Measurements from ENCODE around the gene DISC1. TPM values are rescaled to one million over a fixed set of nuclear protein-coding genes. Genes with fewer than 3 reads are reported as not detected.

The DISC1 gene
- total and polyA plus RNA-seq, 2 experiments from 2014 or later, result 0.43 to 1.2 TPM

DNA sequence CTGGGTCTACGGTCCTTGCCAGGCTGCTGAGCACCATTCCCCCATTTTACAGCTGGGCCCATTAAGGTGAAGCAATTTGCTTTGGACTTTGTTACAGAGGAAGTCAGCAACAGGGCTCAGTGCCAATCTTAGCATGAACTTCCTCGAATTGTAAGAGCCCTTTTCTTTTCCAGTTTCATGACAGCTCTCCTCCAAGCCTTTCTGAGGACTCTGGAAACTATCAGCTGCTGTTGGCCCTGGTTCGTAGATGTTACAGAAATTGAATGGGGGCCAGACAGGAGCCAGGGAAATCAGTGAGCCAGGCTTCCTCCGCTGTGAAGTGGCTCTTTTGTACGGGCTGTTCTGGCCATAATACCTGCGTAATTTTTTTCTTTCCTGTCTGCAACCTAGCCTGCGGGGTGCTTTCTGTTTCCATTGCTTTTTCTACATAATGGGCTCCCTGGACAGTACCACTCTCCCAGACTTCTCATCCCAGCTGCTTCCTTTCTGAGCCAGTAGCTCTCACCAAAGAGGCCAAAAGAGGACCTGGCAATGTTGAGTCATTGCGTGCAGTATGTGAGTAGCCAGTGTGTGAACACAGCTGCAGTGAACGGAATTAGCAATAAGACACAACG lies 386.3 kb downstream of the DISC1 start:
- no peak overlapping the region for H3K27ac ChIP-seq

DNA sequence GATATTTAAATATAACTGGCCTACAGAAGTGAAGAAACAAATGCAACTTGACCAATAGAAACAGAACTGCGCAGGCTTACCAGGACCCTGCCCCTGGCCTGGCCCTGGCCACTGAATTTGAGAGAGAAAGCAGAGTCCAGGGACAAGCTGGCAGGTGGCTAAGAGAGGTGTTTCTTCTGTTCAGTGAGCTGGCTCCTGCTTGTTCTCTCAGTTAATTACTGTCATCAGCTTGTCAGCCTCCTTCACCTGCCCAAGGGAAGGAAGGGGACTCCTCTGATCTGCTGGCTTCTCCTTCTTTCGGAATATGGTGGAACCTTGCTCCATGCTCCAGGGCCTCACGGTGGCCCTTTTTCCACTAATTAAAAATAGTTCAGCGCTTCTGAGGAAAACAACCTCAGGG lies 388.4 kb downstream of the DISC1 start:
- no peak overlapping the region for H3K4me3 ChIP-seq
- no peak overlapping the region for H3K27ac ChIP-seq
- H3F3A ChIP-seq (ENCODE audit: insufficient read depth), result no peaks in the 10 kb centered on the region
- WGBS, 2 experiments (ENCODE audit: low coverage in 1 of 2, low lambda C conversion rate in 2 of 2, missing lambda C conversion rate in 2 of 2), result 83 to 85% methylated on average over 4 of the region's 4 CpGs
- no peaks in the 10 kb centered on the region for H3K9me3 ChIP-seq (ENCODE audit: low read depth)
- DNase-seq, result no peak
- H3K9me2 ChIP-seq (ENCODE audit: insufficient read depth), result no peaks in the 10 kb centered on the region
- H3K27me3 ChIP-seq (replicated peaks; ENCODE audit: insufficient read depth), result no peaks in the 10 kb centered on the region
- no peaks in the 10 kb centered on the region for H3K36me3 ChIP-seq (ENCODE audit: low read depth)
- H3K4me2 ChIP-seq (ENCODE audit: unreplicated experiment), result no peak overlapping the region
- no peak overlapping the region for H3K9ac ChIP-seq
- TF ChIP-seq EZH2phosphoT487 (IDR thresholded peaks at IDR 0.05; ENCODE audit: insufficient read depth, low read depth) (no peak), EZH2 (IDR thresholded peaks at IDR 0.05; ENCODE audit: insufficient read depth, poor library complexity, severe bottlenecking) (no peak)
- in situ Hi-C loops (cut with MboI), result no loop called here
- no peak overlapping the region for H2AFZ ChIP-seq
- no peaks in the 10 kb centered on the region for H3K4me1 ChIP-seq (ENCODE audit: insufficient read depth)
- H3K79me2 ChIP-seq (ENCODE audit: insufficient read depth), result no peaks in the 10 kb centered on the region
- no peaks in the 10 kb centered on the region for H4K20me1 ChIP-seq (ENCODE audit: insufficient read depth)

More for the DNA sequence above, 386.3 kb downstream of the DISC1 start:
- H3K4me2 ChIP-seq (ENCODE audit: unreplicated experiment), result no peak overlapping the region
- TF ChIP-seq EZH2 (IDR thresholded peaks at IDR 0.05; ENCODE audit: insufficient read depth, poor library complexity, severe bottlenecking) (no peak), EZH2phosphoT487 (IDR thresholded peaks at IDR 0.05; ENCODE audit: insufficient read depth, low read depth) (no peak)
- 40 to 44% methylated on average over 10 of the region's 10 CpGs for WGBS, 2 experiments (ENCODE audit: low coverage in 1 of 2, low lambda C conversion rate in 2 of 2, missing lambda C conversion rate in 2 of 2)
- no peak overlapping the region for H3K4me3 ChIP-seq
- no peaks in the 10 kb centered on the region for H3K9me2 ChIP-seq (ENCODE audit: insufficient read depth)
- H3K27me3 ChIP-seq (replicated peaks; ENCODE audit: insufficient read depth), result no peaks in the 10 kb centered on the region
- no peak overlapping the region for H3K9ac ChIP-seq
- no peaks in the 10 kb centered on the region for H3K9me3 ChIP-seq (ENCODE audit: low read depth)
- no peaks in the 10 kb centered on the region for H3F3A ChIP-seq (ENCODE audit: insufficient read depth)
- H2AFZ ChIP-seq, result no peak overlapping the region
- H3K4me1 ChIP-seq (ENCODE audit: insufficient read depth), result no peaks in the 10 kb centered on the region
- peak; percentile 79 for DNase-seq
- no peaks in the 10 kb centered on the region for H4K20me1 ChIP-seq (ENCODE audit: insufficient read depth)
- no peaks in the 10 kb centered on the region for H3K36me3 ChIP-seq (ENCODE audit: low read depth)
- no peaks in the 10 kb centered on the region for H3K79me2 ChIP-seq (ENCODE audit: insufficient read depth)
- in situ Hi-C loops (cut with MboI), result no loop called here

DNA sequence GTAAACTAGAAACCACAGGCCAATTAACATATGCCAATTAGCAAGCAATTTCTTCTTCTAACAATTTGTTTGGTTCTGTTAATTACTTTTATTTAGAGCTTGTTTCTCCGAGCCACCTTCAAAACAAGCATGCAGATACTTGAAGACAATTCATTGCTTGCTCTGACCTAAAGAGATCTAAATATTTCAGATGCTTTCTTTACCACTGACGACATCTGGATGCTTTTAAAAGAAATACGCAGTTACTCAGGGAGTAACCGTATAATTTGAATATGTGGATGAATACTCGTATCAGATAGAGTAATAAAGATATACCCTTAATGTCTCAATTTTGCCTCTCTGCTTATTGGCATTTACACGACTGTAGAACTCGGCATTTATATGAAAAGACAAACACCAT lies 390.0 kb downstream of the DISC1 start:
- WGBS, 2 experiments (ENCODE audit: low coverage in 1 of 2, low lambda C conversion rate in 2 of 2, missing lambda C conversion rate in 2 of 2), result 83 to 88% methylated on average over 7 of the region's 7 CpGs
- H2AFZ ChIP-seq, result no peak overlapping the region
- no peaks in the 10 kb centered on the region for H3K36me3 ChIP-seq (ENCODE audit: low read depth)
- H3K27ac ChIP-seq, result no peak overlapping the region
- in situ Hi-C loops (cut with MboI), result no loop called here
- H3K9ac ChIP-seq, result no peak overlapping the region
- TF ChIP-seq EZH2phosphoT487 (IDR thresholded peaks at IDR 0.05; ENCODE audit: insufficient read depth, low read depth) (no peak), EZH2 (IDR thresholded peaks at IDR 0.05; ENCODE audit: insufficient read depth, poor library complexity, severe bottlenecking) (no peak)
- no peaks in the 10 kb centered on the region for H3K4me1 ChIP-seq (ENCODE audit: insufficient read depth)
- no peak for DNase-seq
- H3K9me2 ChIP-seq (ENCODE audit: insufficient read depth), result no peaks in the 10 kb centered on the region
- no peaks in the 10 kb centered on the region for H3K27me3 ChIP-seq (replicated peaks; ENCODE audit: insufficient read depth)
- H3F3A ChIP-seq (ENCODE audit: insufficient read depth), result no peaks in the 10 kb centered on the region
- no peak overlapping the region for H3K4me2 ChIP-seq (ENCODE audit: unreplicated experiment)
- no peaks in the 10 kb centered on the region for H3K79me2 ChIP-seq (ENCODE audit: insufficient read depth)
- H4K20me1 ChIP-seq (ENCODE audit: insufficient read depth), result no peaks in the 10 kb centered on the region
- no peak overlapping the region for H3K4me3 ChIP-seq
- H3K9me3 ChIP-seq (ENCODE audit: low read depth), result no peaks in the 10 kb centered on the region

DNA sequence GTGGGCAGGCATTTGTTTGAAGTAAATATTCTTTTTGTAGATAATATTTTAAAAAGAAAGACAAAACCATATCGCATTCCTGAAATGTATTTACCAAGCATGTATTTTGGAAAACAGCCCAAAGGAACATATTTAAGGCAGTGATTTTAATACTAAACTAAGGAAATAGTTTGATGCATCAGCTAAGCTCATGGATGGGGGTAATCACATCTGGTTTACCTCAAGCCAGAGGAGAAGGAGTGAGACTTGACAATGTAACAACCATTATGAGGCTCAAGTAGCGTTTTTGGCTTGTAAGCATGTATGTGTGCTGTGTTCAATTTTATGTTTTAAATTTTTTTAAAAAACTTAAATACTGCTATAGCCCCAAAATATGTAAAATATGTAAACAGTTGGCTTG lies 390.5 kb downstream of the DISC1 start:
- no peaks in the 10 kb centered on the region for H3K9me3 ChIP-seq (ENCODE audit: low read depth)
- H3K4me1 ChIP-seq (ENCODE audit: insufficient read depth), result no peaks in the 10 kb centered on the region
- H3K4me3 ChIP-seq, result no peak overlapping the region
- no peak overlapping the region for H2AFZ ChIP-seq
- H3K27ac ChIP-seq, result no peak overlapping the region
- no peak for DNase-seq
- no peaks in the 10 kb centered on the region for H4K20me1 ChIP-seq (ENCODE audit: insufficient read depth)
- no peak overlapping the region for H3K4me2 ChIP-seq (ENCODE audit: unreplicated experiment)
- WGBS, 2 experiments (ENCODE audit: low coverage in 1 of 2, low lambda C conversion rate in 2 of 2, missing lambda C conversion rate in 2 of 2), result 80 to 83% methylated on average over 2 of the region's 2 CpGs
- TF ChIP-seq EZH2 (IDR thresholded peaks at IDR 0.05; ENCODE audit: insufficient read depth, poor library complexity, severe bottlenecking) (no peak), EZH2phosphoT487 (IDR thresholded peaks at IDR 0.05; ENCODE audit: insufficient read depth, low read depth) (no peak)
- H3K9me2 ChIP-seq (ENCODE audit: insufficient read depth), result no peaks in the 10 kb centered on the region
- H3K79me2 ChIP-seq (ENCODE audit: insufficient read depth), result no peaks in the 10 kb centered on the region
- no peaks in the 10 kb centered on the region for H3K36me3 ChIP-seq (ENCODE audit: low read depth)
- H3K27me3 ChIP-seq (replicated peaks; ENCODE audit: insufficient read depth), result no peaks in the 10 kb centered on the region
- no peak overlapping the region for H3K9ac ChIP-seq
- in situ Hi-C loops (cut with MboI), result no loop called here
- no peaks in the 10 kb centered on the region for H3F3A ChIP-seq (ENCODE audit: insufficient read depth)

DNA sequence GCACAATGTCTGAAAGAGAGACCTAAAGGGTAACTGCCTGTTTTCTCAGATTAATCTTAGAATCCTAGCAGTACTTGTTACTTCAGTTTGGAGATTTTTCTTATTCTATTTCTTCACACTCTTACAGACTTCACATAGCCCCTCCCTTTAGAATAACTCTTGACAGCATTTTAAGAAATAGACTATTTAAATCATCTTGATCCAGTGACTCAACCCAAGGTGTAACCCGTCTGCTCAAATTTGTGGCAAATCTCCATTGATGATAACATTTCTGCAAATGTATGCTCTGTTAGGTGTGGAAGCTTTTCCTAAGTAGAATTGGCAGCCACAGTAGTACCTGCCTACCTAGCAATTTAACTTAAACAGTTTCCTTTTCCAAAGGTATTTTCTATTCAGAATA lies 391.2 kb downstream of the DISC1 start:
- Histone ChIP-seq H3K36me3 (ENCODE audit: low read depth) (no peaks in the 10 kb centered on the region), H4K20me1 (ENCODE audit: insufficient read depth) (no peaks in the 10 kb centered on the region), H3F3A (ENCODE audit: insufficient read depth) (no peaks in the 10 kb centered on the region), H3K27me3 (replicated peaks; ENCODE audit: insufficient read depth) (no peaks in the 10 kb centered on the region), H3K9me3 (ENCODE audit: low read depth) (no peaks in the 10 kb centered on the region), H3K79me2 (ENCODE audit: insufficient read depth) (no peaks in the 10 kb centered on the region), H3K4me2 (ENCODE audit: unreplicated experiment) (no peak overlapping the region), H3K4me3 (no peak overlapping the region), H3K4me1 (ENCODE audit: insufficient read depth) (no peaks in the 10 kb centered on the region), H3K27ac (no peak overlapping the region), H3K9me2 (ENCODE audit: insufficient read depth) (no peaks in the 10 kb centered on the region), H2AFZ (no peak overlapping the region), H3K9ac (no peak overlapping the region)
- 73 to 89% methylated on average over 1 of the region's 1 CpG for WGBS, 2 experiments (ENCODE audit: low coverage in 1 of 2, low lambda C conversion rate in 2 of 2, missing lambda C conversion rate in 2 of 2)
- no peak for TF ChIP-seq EZH2 (IDR thresholded peaks at IDR 0.05; ENCODE audit: insufficient read depth, poor library complexity, severe bottlenecking)
- no peak for TF ChIP-seq EZH2phosphoT487 (IDR thresholded peaks at IDR 0.05; ENCODE audit: insufficient read depth, low read depth)
- no peak for DNase-seq
- in situ Hi-C loops (cut with MboI), result no loop called here

Measured in GM23248 (cell line).